Pancreas (tissue), 10 donors: Measurements from ENCODE around the gene HNRNPUL1. TPM values are rescaled to one million over a fixed set of nuclear protein-coding genes. Genes with fewer than 3 reads are reported as not detected.

ENCODE experiments used
- ATAC-seq, 4 donors: fragments of 200-7000 bp; cut with Tn5 transposase; one replicate each; pipeline versions ENCODE4 v1.8.0 to v1.9.1; 2020; ENCODE audit warnings: mild to moderate bottlenecking in 4 of 4, moderate library complexity in 4 of 4
- DNase-seq, 6 donors: peaks; one replicate each; pipeline ENCODE4 v3.0.0-alpha.2; 2020
- FAIRE-seq: peaks from 2 replicates; lab custom pipeline; 2012; peaks lifted over from hg19 to GRCh38; lab: Jason Lieb, UNC
- H3K27ac ChIP-seq, 4 donors: fragments of 200-600 bp; sonication (generic); 1 replicate in 3 of 4; 2 replicates in 1 of 4; pipeline versions ENCODE4 v1.5.0 to v1.8.0; 2020
- H3K27me3 ChIP-seq, 4 donors: fragments of 200-600 bp; one replicate each; pipeline ENCODE4 v1.8.0; 2021
- H3K36me3 ChIP-seq, 3 donors: fragments of 200-600 bp; sonication (generic) in 1 of 3; one replicate each; pipeline versions ENCODE4 v1.5.0 to v1.8.0; 2020 to 2021
- H3K4me1 ChIP-seq, 3 donors: fragments of 200-600 bp; one replicate each; pipeline ENCODE4 v1.8.0; 2021
- H3K4me3 ChIP-seq, 4 donors: fragments of 200-600 bp; sonication (generic) in 2 of 4; one replicate each; pipeline versions ENCODE4 v1.5.0 to v1.8.0; 2020 to 2021
- H3K9me3 ChIP-seq, 4 donors: fragments of 200-600 bp; one replicate each; pipeline ENCODE4 v1.8.0; 2021
- WGBS, 2 donors: extraction: QIAGEN DNeasy Blood & Tissue Kit; methylation state at CpG; one replicate each; pipeline ENCODE4 v1.1.7; 2013; 5-methylcytosine and 5-hydroxymethylcytosine counted together
- intact Hi-C, 3 donors: fragments of 100-400 bp; cut with DNase I; formaldehyde crosslinking; loops; one replicate each; pipeline versions ENCODE4 v1.11.1 to v1.14.2; 2022
- polyA plus RNA-seq, 2 donors: library from polyadenylated mRNA; stranded (reverse); fragments of 200-250 nt; gene quantifications; one replicate each; pipeline ENCODE4 v1.2.3, GENCODE V29; 2013
- total RNA-seq, 6 donors: library from RNA; stranded (reverse); fragmentation: NEBNext Ultra II Directional in 4 of 6; extraction: Animal tissue kit (Norgen Biotek cat#: 25700) in 4 of 6; gene quantifications; one replicate each; pipeline versions ENCODE4 v1.2.1 to v1.2.4, GENCODE V29; 2021 to 2023
- TF ChIP-seq, protein P1 (sequence below), 4 donors: fragments of 200-600 bp; sonication (generic) in 3 of 4; IDR thresholded peaks; one replicate each; pipeline versions ENCODE4 v1.5.0 to v1.8.0; 2021; ENCODE audit warnings: antibody characterized with exemption in 4 of 4
- donor health status: healthy with polysubstance abuse.
- donor health status: DM: no; HTN: no; CAD: no; lungs with moderate emphysema.
- donor health status: DM: no; HTN: no; CAD: no.
- donor health status: control.
- donor health status: control.
- donor health status: Bipolar disorder and iron deficiency.
- donor health status: DM: yes; HTN: yes; CAD: no.
- donor health status: DM: no; HTN: no; CAD: no.
- donor health status: DM: no; HTN: no; CAD: no.
- donor health status: DM: yes; HTN: yes; CAD: no.

HNRNPUL1 gene
- total and polyA plus RNA-seq, 8 donors, result 49.2 to 101 (median 82.1) TPM

DNA sequence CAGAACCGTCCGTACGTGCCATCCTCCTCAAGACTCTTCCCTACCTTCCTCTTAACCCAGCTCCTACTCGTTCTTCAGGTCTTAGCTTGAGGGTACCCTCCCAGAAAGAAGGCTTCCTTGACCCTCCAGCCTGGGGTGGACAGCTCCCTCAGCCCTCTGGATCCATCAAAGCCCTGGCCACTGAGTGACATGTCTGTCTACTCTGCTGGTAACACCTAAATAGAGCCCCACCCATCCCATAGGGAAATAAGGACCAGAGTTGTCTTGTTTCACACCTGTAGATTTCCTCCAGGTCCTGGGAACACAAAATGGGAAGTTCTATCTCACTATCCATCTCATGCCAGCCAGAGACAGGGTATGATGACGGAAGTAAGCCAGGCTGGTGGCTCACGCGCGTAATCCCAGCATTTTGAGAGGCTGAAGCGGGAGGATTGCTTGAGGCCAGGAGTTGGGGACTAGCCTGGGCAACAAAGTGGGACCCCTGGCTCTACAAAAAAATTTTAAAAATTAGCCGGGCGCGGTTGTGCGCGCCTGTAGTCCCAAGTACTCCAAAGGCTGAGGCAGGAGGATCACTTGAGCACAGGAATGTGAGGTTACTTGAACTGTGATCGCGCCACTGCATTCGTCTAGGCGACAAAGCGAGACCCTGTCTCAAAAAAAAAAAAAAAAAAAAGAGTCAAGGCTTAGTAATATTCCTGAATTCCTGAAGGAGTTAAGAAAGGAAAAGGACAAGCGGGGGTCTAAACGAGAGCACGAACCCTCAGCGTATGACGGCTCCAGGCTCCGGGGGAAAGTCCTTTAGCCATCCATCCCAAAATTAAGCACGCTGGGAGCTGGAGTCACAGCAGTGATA, 45.2 kb downstream of the HNRNPUL1 start:
- FAIRE-seq (no peak), ATAC-seq (peak; percentile 32 to 47 (median 37)), DNase-seq (peak in 1 of 6 donors; percentile 55)
- TF ChIP-seq, protein P1, sequence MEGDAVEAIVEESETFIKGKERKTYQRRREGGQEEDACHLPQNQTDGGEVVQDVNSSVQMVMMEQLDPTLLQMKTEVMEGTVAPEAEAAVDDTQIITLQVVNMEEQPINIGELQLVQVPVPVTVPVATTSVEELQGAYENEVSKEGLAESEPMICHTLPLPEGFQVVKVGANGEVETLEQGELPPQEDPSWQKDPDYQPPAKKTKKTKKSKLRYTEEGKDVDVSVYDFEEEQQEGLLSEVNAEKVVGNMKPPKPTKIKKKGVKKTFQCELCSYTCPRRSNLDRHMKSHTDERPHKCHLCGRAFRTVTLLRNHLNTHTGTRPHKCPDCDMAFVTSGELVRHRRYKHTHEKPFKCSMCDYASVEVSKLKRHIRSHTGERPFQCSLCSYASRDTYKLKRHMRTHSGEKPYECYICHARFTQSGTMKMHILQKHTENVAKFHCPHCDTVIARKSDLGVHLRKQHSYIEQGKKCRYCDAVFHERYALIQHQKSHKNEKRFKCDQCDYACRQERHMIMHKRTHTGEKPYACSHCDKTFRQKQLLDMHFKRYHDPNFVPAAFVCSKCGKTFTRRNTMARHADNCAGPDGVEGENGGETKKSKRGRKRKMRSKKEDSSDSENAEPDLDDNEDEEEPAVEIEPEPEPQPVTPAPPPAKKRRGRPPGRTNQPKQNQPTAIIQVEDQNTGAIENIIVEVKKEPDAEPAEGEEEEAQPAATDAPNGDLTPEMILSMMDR (IDR thresholded peaks at IDR 0.05), result no peak
- H3K36me3 ChIP-seq, result peaks cover 3 to 26% (median 20%) of the 10 kb centered on the region in 3 donors
- peak overlapping the region; percentile 41 to 98 (median 92) for H3K27ac ChIP-seq
- H3K27me3 ChIP-seq, result no peaks in the 10 kb centered on the region
- intact Hi-C loops, result loop anchor here in 1 of 3 donors (10.0 kb wide), 1 partner anchor 105 kb away; no protein-coding TSS in a partner anchor
- peaks cover 6 to 25% (median 6%) of the 10 kb centered on the region in 3 donors for H3K4me1 ChIP-seq
- WGBS, 2 donors, result 5 to 6% methylated on average over 26 of the region's 26 CpGs
- H3K9me3 ChIP-seq, result no peaks in the 10 kb centered on the region
- peak overlapping the region; percentile 47 to 84 (median 65) for H3K4me3 ChIP-seq

DNA sequence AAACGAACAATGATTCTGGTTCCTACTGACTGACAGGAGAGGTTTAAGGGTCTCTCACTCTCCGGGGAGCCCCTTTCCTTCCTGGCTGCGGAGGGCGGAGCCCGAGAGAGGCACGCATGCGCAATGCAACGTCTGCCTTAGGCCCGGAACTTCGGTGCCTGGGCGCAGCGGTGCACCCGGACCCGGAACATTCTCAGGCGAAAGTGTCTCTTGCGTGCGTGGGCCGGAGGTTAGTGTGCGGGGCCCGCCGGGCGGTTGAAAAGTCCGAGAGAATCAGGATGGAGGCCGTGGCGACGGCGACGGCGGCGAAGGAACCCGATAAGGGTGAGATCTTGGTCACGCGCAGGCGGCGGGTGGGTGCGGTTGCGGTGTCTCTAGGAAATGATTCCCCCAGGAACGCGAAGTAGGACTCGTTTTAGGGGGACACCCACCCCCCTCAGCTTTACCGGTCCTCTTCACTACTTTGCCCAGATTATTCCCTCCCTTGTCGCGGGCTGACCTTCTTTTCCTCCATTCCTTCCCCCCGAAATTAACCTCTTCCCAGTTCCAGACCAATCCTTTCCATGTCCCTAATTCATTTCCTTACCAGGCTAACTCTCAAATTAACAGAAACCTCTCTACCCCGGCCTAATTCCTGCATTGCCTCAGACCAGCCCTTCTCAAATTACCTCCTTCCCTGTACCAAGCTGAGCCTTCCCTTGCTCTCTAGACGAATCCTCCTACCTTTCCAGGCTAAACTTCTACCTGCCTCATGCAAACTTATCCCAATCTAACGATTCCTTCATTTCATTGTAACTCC, 46.1 kb downstream of the HNRNPUL1 start, which contains the start of gene CCDC97:
Gene CCDC97, plus strand, starts transcription at position 140 of the 799 bp plus-strand sequence. Its CDS starts 139 bp downstream, at position 279.
- no peak for FAIRE-seq
- Histone ChIP-seq H3K4me1 (peaks cover 6 to 25% (median 6%) of the 10 kb centered on the region in 3 donors), H3K4me3 (peak within 1 kb of the TSS; percentile 47 to 84 (median 65)), H3K27ac (peak within 1 kb of the TSS; percentile 41 to 98 (median 92)), H3K36me3 (peaks cover 0 to 18% (median 14%) of the 10 kb centered on the region in 3 donors), H3K9me3 (no peaks in the 10 kb centered on the region), H3K27me3 (no peaks in the 10 kb centered on the region)
- intact Hi-C loops, result no loop called here
- DNase-seq, result peak; percentile 81 to 95 (median 88)
- WGBS, 2 donors, result 1% methylated on average over 44 to 47 of the region's 47 CpGs
- peak; percentile 85 to 90 (median 88) for ATAC-seq
- TF ChIP-seq, protein P1 (IDR thresholded peaks at IDR 0.05), result no peak

DNA sequence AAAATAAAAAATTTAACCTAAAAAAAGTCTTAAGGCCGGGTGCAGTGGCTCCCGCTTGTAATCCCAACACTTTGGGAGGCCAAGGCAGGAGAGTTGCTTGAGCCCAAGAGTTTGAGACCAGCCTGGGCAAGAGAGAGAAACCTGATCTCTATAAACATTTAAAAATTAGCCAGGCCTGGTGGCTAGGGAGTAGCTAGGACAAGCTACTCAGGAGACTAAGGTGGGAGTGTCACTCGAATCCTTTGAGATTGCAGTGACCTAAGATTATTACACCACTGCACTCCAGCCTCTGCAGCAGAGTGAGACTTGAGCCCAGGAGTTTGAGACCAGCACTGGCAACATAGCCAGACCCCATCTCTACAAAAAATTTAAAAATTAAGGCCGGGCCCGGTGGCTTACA, 46.9 kb downstream of the HNRNPUL1 start:
- peak overlapping the region; percentile 47 to 84 (median 65) for H3K4me3 ChIP-seq
- intact Hi-C loops, result no loop called here
- no peak for FAIRE-seq
- no peaks in the 10 kb centered on the region for H3K27me3 ChIP-seq
- H3K9me3 ChIP-seq, result no peaks in the 10 kb centered on the region
- no peak for DNase-seq
- ATAC-seq, result no peak
- TF ChIP-seq, protein P1 (IDR thresholded peaks at IDR 0.05), result no peak
- WGBS, 2 donors, result 38 to 43% methylated on average over 5 of the region's 5 CpGs
- peaks cover 0 to 10% (median 9%) of the 10 kb centered on the region in 3 donors for H3K36me3 ChIP-seq
- H3K4me1 ChIP-seq, result peaks cover 6 to 25% (median 6%) of the 10 kb centered on the region in 3 donors
- H3K27ac ChIP-seq, result peak overlapping the region in 1 of 4 donors; percentile 98

DNA sequence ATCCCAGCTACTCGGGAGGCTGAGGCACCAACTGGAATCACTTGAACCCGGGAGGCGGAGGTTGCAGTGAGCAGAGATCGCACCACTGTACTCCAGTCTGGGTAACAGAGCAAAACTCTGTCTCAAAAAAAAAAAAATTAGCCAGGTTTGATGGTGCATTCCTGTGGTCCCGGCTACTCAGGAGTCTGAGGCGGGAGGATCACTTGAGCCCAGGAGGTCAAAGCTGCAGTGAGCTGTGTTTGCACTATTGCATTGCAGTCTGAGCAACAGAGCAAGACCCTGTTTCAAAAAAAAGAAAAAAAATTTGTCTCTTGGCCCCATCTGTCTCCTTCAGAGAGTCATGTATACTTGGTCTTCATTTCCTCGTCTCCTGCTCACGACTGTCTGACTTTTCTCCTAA, 47.4 kb downstream of the HNRNPUL1 start:
- H3K4me3 ChIP-seq, result no peak overlapping the region
- no peak for FAIRE-seq
- intact Hi-C loops, result no loop called here
- no peaks in the 10 kb centered on the region for H3K27me3 ChIP-seq
- DNase-seq, result no peak
- no peak overlapping the region for H3K27ac ChIP-seq
- 86 to 90% methylated on average over 8 of the region's 8 CpGs for WGBS, 2 donors
- peaks cover 0 to 10% (median 8%) of the 10 kb centered on the region in 3 donors for H3K36me3 ChIP-seq
- TF ChIP-seq, protein P1 (IDR thresholded peaks at IDR 0.05), result no peak
- H3K4me1 ChIP-seq, result peaks cover 6 to 25% (median 6%) of the 10 kb centered on the region in 3 donors
- no peaks in the 10 kb centered on the region for H3K9me3 ChIP-seq
- no peak for ATAC-seq
